Measurements from ENCODE around the gene PKDREJ. TPM values are rescaled to one million over a fixed set of nuclear protein-coding genes. Genes with fewer than 3 reads are reported as not detected.

Gene PKDREJ
- total RNA-seq, 1 experiment from 2014 or later, result not detected

GRCh38 chr22:46308283-46308988, 45.3 kb upstream of the PKDREJ start:
- BruUV-seq (replicated peaks), result TSS peak; percentile 77
- Histone ChIP-seq H3K36me3 (ENCODE audit: control insufficient read depth, insufficient read depth, low read length) (peaks cover 6% of the 10 kb centered on the region; the same call in 1 of the 2 replicates), H3K4me1 (ENCODE audit: control insufficient read depth, insufficient read depth, low read length) (no peaks in the 10 kb centered on the region), H3K9me3 (ENCODE audit: control insufficient read depth, insufficient read depth, low read depth, low read length) (no peaks in the 10 kb centered on the region), H3K27ac (ENCODE audit: low read length) (no peak overlapping the region), H3K4me3 (ENCODE audit: low read depth in 2 of 2, low read length in 2 of 2) (no peak overlapping the region), H3K27me3 (ENCODE audit: control insufficient read depth, insufficient read depth, low read length) (no peaks in the 10 kb centered on the region)
- ATAC-seq (no peak), DNase-seq (ENCODE audit: low read depth, low spot score) (no peak)
- POLR2A ChIA-PET, result no interaction called here
- TF ChIP-seq REST (IDR thresholded peaks at IDR 0.05; ENCODE audit: insufficient read depth in 1 of 2, low read depth in 2 of 2, low read length in 1 of 2), result no peak
- no peak for TF ChIP-seq TCF7L2 (IDR thresholded peaks at IDR 0.05; ENCODE audit: low read depth, low read length)
- no peak for TF ChIP-seq SIN3A (IDR thresholded peaks at IDR 0.05; ENCODE audit: borderline replicate concordance, insufficient read depth, low read depth, low read length)
- TF ChIP-seq POLR2AphosphoS5 (IDR thresholded peaks at IDR 0.05; ENCODE audit: low read depth, low read length), result no peak
- TF ChIP-seq, protein P1, sequence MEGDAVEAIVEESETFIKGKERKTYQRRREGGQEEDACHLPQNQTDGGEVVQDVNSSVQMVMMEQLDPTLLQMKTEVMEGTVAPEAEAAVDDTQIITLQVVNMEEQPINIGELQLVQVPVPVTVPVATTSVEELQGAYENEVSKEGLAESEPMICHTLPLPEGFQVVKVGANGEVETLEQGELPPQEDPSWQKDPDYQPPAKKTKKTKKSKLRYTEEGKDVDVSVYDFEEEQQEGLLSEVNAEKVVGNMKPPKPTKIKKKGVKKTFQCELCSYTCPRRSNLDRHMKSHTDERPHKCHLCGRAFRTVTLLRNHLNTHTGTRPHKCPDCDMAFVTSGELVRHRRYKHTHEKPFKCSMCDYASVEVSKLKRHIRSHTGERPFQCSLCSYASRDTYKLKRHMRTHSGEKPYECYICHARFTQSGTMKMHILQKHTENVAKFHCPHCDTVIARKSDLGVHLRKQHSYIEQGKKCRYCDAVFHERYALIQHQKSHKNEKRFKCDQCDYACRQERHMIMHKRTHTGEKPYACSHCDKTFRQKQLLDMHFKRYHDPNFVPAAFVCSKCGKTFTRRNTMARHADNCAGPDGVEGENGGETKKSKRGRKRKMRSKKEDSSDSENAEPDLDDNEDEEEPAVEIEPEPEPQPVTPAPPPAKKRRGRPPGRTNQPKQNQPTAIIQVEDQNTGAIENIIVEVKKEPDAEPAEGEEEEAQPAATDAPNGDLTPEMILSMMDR (IDR thresholded peaks at IDR 0.05), result no peak
- intact Hi-C loops (cut with micrococcal nuclease; ENCODE audit: unreplicated experiment) (no loop called here), in situ Hi-C loops (cut with HindIII; ENCODE audit: low pct_unique_long_range_greater_than_20kb, low sequenced_read_pairs) (loop anchor here (25.0 kb wide), 1 partner anchor 296 kb away; no protein-coding TSS in a partner anchor)
- CTCF ChIA-PET, result no interaction called here

GRCh38 chr22:46303347-46303965, 40.3 kb upstream of the PKDREJ start:
- Histone ChIP-seq H3K36me3 (ENCODE audit: control insufficient read depth, insufficient read depth, low read length) (peaks cover 9% of the 10 kb centered on the region), H3K27ac (ENCODE audit: low read length) (no peak overlapping the region), H3K9me3 (ENCODE audit: control insufficient read depth, insufficient read depth, low read depth, low read length) (no peaks in the 10 kb centered on the region), H3K4me3 (ENCODE audit: low read depth in 2 of 2, low read length in 2 of 2) (no peak overlapping the region), H3K27me3 (ENCODE audit: control insufficient read depth, insufficient read depth, low read length) (no peaks in the 10 kb centered on the region), H3K4me1 (ENCODE audit: control insufficient read depth, insufficient read depth, low read length) (no peaks in the 10 kb centered on the region)
- in situ Hi-C loops (cut with HindIII; ENCODE audit: low pct_unique_long_range_greater_than_20kb, low sequenced_read_pairs), result loop anchor here (25.0 kb wide), 1 partner anchor 291 kb away; no protein-coding TSS in a partner anchor
- CTCF ChIA-PET, result no interaction called here
- no peak for DNase-seq (ENCODE audit: low read depth, low spot score)
- BruUV-seq (replicated peaks), result no TSS peak
- TF ChIP-seq, protein P1 (IDR thresholded peaks at IDR 0.05), result no peak
- no peak for TF ChIP-seq SIN3A (IDR thresholded peaks at IDR 0.05; ENCODE audit: borderline replicate concordance, insufficient read depth, low read depth, low read length)
- intact Hi-C loops (cut with micrococcal nuclease; ENCODE audit: unreplicated experiment), result no loop called here
- no peak for ATAC-seq
- POLR2A ChIA-PET, result no interaction called here
